SK-N-MC (cell line): ENCODE results near the gene INTS4.
A peak's percentile ranks its signal among the peaks of the same experiment; 100 is the strongest.
"Not testable (repeated sequence)": the region's sequence is repeated elsewhere in the genome, so short reads cannot be mapped to it uniquely, and the experiment has no call there.

ENCODE experiments used
- DNase-seq: peaks from one replicate; pipeline ENCODE4 v3.0.0-alpha.2; 2011; ENCODE audit warnings: low read depth, low spot score
- H3K27ac ChIP-seq: fragments of 200-600 bp; sonication (generic); 2 replicates; pipeline ENCODE4 v1.5.1; 2016; ENCODE audit warnings: mixed run types
- H3K36me3 ChIP-seq: fragments of 200-600 bp; sonication (generic); 2 replicates; pipeline ENCODE4 v1.6.1; 2017; ENCODE audit warnings: antibody characterized with exemption, low read length, mixed read lengths; ENCODE audit not compliant: insufficient read depth
- H3K4me3 ChIP-seq: fragments of 200-600 bp; sonication (generic); 2 replicates; pipeline ENCODE4 v1.5.1; 2016
- H3K9ac ChIP-seq: fragments of 200-600 bp; sonication (generic); 2 replicates; pipeline ENCODE4 v1.8.0; 2017; ENCODE audit warnings: mixed run types, mixed read lengths; ENCODE audit not compliant: insufficient read length
- H3K9me3 ChIP-seq: fragments of 200-600 bp; sonication (generic); 2 replicates; pipeline ENCODE4 v1.6.1; 2017; ENCODE audit warnings: low read depth, mild to moderate bottlenecking, antibody characterized with exemption, low read length, moderate library complexity, mixed read lengths
- EZH2 ChIP-seq: fragments of 200-600 bp; sonication (generic); IDR thresholded peaks from one replicate; pipeline ENCODE4 v1.6.1; 2017; ENCODE audit warnings: antibody characterized with exemption
- FOXP2 ChIP-seq: optimal IDR thresholded peaks from 2 replicates; pipeline ENCODE3; 2011; ENCODE audit warnings: mild to moderate bottlenecking, moderate library complexity; ENCODE audit not compliant: insufficient read depth; ENCODE audit errors: extremely low read length, control extremely low read depth
- POLR2AphosphoS5 ChIP-seq: IDR thresholded peaks from 2 replicates; pipeline ENCODE4 v1.6.1; 2012; ENCODE audit warnings: mild to moderate bottlenecking, low read depth, low read length, borderline replicate concordance

INTS4 gene

GRCh38 chr11:78011301-78011700 lies 16.8 kb upstream of the INTS4 start:
- Histone ChIP-seq H3K9ac (no peak overlapping the region), H3K36me3 (no peaks in the 10 kb centered on the region), H3K9me3 (no peaks in the 10 kb centered on the region), H3K27ac (no peak overlapping the region), H3K4me3 (no peak overlapping the region)
- no peak for TF ChIP-seq POLR2AphosphoS5
- no peak for TF ChIP-seq EZH2
- TF ChIP-seq FOXP2 = no peak
- DNase-seq = no peak

GRCh38 chr11:78010755-78011154 lies 16.3 kb upstream of the INTS4 start:
- Histone ChIP-seq H3K9me3 (no peaks in the 10 kb centered on the region), H3K27ac (no peak overlapping the region), H3K4me3 (no peak overlapping the region), H3K36me3 (no peaks in the 10 kb centered on the region), H3K9ac (no peak overlapping the region)
- DNase-seq = no peak
- TF ChIP-seq POLR2AphosphoS5 = no peak
- no peak for TF ChIP-seq FOXP2
- no peak for TF ChIP-seq EZH2

- no peak for DNase-seq
- Histone ChIP-seq H3K9ac (no peak overlapping the region), H3K9me3 (no peaks in the 10 kb centered on the region), H3K27ac (no peak overlapping the region), H3K36me3 (no peaks in the 10 kb centered on the region), H3K4me3 (no peak overlapping the region)
- TF ChIP-seq EZH2 = no peak
- TF ChIP-seq FOXP2 = no peak
- no peak for TF ChIP-seq POLR2AphosphoS5
Observed at GRCh38 chr11:78010304-78010703, 15.8 kb upstream of the INTS4 start.

GRCh38 chr11:78009062-78009461 lies 14.6 kb upstream of the INTS4 start:
- TF ChIP-seq EZH2 = no peak

GRCh38 chr11:78000193-78000592 lies 5.7 kb upstream of the INTS4 start:
- DNase-seq = peak; percentile 16
- Histone ChIP-seq H3K9me3 (no peaks in the 10 kb centered on the region), H3K9ac (no peak overlapping the region), H3K27ac (no peak overlapping the region), H3K4me3 (no peak overlapping the region), H3K36me3 (no peaks in the 10 kb centered on the region)
- no peak for TF ChIP-seq FOXP2
- no peak for TF ChIP-seq POLR2AphosphoS5
- TF ChIP-seq EZH2 = no peak

More at GRCh38 chr11:78009062-78009461, 14.6 kb upstream of the INTS4 start:
- H3K9ac ChIP-seq = no peak overlapping the region
- H3K4me3 ChIP-seq = no peak overlapping the region
- no peak overlapping the region for H3K27ac ChIP-seq
- H3K9me3 ChIP-seq = no peaks in the 10 kb centered on the region
- no peaks in the 10 kb centered on the region for H3K36me3 ChIP-seq
- no peak for DNase-seq

GRCh38 chr11:77999446-78000030 lies 5.1 kb upstream of the INTS4 start:
- Histone ChIP-seq H3K27ac (no peak overlapping the region), H3K9ac (no peak overlapping the region), H3K36me3 (no peaks in the 10 kb centered on the region), H3K9me3 (no peaks in the 10 kb centered on the region), H3K4me3 (no peak overlapping the region)
- TF ChIP-seq EZH2 = no peak
- TF ChIP-seq FOXP2 = no peak
- no peak for TF ChIP-seq POLR2AphosphoS5
- DNase-seq = no peak

- TF ChIP-seq EZH2 (no peak), POLR2AphosphoS5 (no peak), FOXP2 (no peak)
- Histone ChIP-seq H3K4me3 (peak overlapping the region; percentile 98), H3K9ac (peak overlapping the region; percentile 96), H3K27ac (peak overlapping the region; percentile 75; the same call in 1 of the 2 replicates), H3K9me3 (no peaks in the 10 kb centered on the region), H3K36me3 (peaks cover 13% of the 10 kb centered on the region)
- DNase-seq = no peak
Observed at GRCh38 chr11:77993902-77994301, 566 bp downstream of the INTS4 start.

- TF ChIP-seq FOXP2 (no peak), POLR2AphosphoS5 (no peak), EZH2 (no peak)
- peak overlapping the region; percentile 26 for H3K9ac ChIP-seq
- DNase-seq = no peak
- H3K27ac ChIP-seq = no peak overlapping the region
- no peak overlapping the region for H3K4me3 ChIP-seq
- H3K9me3 ChIP-seq = no peaks in the 10 kb centered on the region
- H3K36me3 ChIP-seq = peaks cover 35% of the 10 kb centered on the region
Observed at GRCh38 chr11:77990981-77991380, 3.5 kb downstream of the INTS4 start.

- H3K9ac ChIP-seq, H3K4me3 ChIP-seq, DNase-seq, H3K9me3 ChIP-seq, H3K27ac ChIP-seq: not testable (repeated sequence)
- peaks cover 54% of the 10 kb centered on the region for H3K36me3 ChIP-seq
Observed at GRCh38 chr11:77986456-77986855, 8.0 kb downstream of the INTS4 start.
